Gastrocnemius medialis (tissue), 4 donors: ENCODE data around the gene LYPD6B. TPM values are rescaled to one million over a fixed set of nuclear protein-coding genes. Genes with fewer than 3 reads are reported as not detected.

Experiments
- ATAC-seq, 2 donors: fragments of 150-250 bp; one replicate each; pipeline ENCODE4 v1.9.1; 2016
- DNase-seq, 2 donors: peaks; one replicate each; pipeline ENCODE4 v3.0.0-alpha.2; 2019
- H3K27ac ChIP-seq, 4 donors: fragments of 200-600 bp; sonication (generic); 1 replicate in 1 of 4; 2 replicates in 3 of 4; pipeline ENCODE4 v1.5.1; 2016 to 2018; ENCODE audit warnings: mild to moderate bottlenecking in 2 of 4, moderate library complexity in 1 of 4
- H3K27me3 ChIP-seq, 3 donors: fragments of 200-600 bp; sonication (generic) in 2 of 3; 1 replicate in 1 of 3; 2 replicates in 2 of 3; pipeline versions ENCODE4 v1.5.1 to v1.6.0; 2016 to 2019; ENCODE audit warnings: mild to moderate bottlenecking in 1 of 3, moderate library complexity in 1 of 3
- H3K36me3 ChIP-seq, 2 donors: fragments of 200-600 bp; sonication (generic) in 1 of 2; one replicate each; pipeline ENCODE4 v1.5.1; 2017 to 2018
- H3K4me1 ChIP-seq, 2 donors: fragments of 200-600 bp; sonication (generic) in 1 of 2; one replicate each; pipeline ENCODE4 v1.5.1; 2016 to 2017; ENCODE audit warnings: mild to moderate bottlenecking in 2 of 2
- H3K4me3 ChIP-seq, 4 donors: fragments of 200-600 bp; sonication (generic) in 3 of 4; 1 replicate in 1 of 4; 2 replicates in 3 of 4; pipeline ENCODE4 v1.5.1; 2016 to 2019; ENCODE audit warnings: mild to moderate bottlenecking in 2 of 4
- H3K9me3 ChIP-seq, 3 donors: fragments of 200-600 bp; sonication (generic) in 2 of 3; 1 replicate in 1 of 3; 2 replicates in 2 of 3; pipeline ENCODE4 v1.5.1; 2016 to 2019
- CTCF ChIP-seq, 5 experiments: fragments of 450-650 bp in 3 of 5; fragments of 200-600 bp in 2 of 5; sonication (generic) in 2 of 5; IDR thresholded peaks in 4 of 5; conservative IDR thresholded peaks in 1 of 5; 1 replicate in 4 of 5; 2 replicates in 1 of 5; pipeline ENCODE4 v1.5.1; 2016 to 2019; ENCODE audit warnings: antibody characterized with exemption in 5 of 5, mild to moderate bottlenecking in 3 of 5, moderate library complexity in 3 of 5
- POLR2A ChIP-seq, 2 donors: fragments of 450-650 bp; IDR thresholded peaks; one replicate each; pipeline ENCODE4 v1.6.1; 2017; ENCODE audit warnings: antibody characterized with exemption in 2 of 2, mild to moderate bottlenecking in 2 of 2, moderate library complexity in 2 of 2
- in situ Hi-C, 4 donors: fragments of 200-750 bp; cut with MboI; loops; one replicate each; pipeline versions ENCODE4 v1.15.0 to v1.8.0; 2017; ENCODE audit warnings: low sequenced_read_pairs in 4 of 4
- intact Hi-C: fragments of 100-400 bp; cut with DNase I; formaldehyde crosslinking; loops from one replicate; pipeline ENCODE4 v1.15.1; 2023; ENCODE audit warnings: low total_unique reads
- total RNA-seq, 4 donors: library from RNA; depleted of rRNA; stranded (reverse); fragments of >200 nt; gene quantifications; one replicate each; pipeline versions ENCODE4 v1.1.0 to v1.2.3, GENCODE V29; 2016

Gene LYPD6B
- total RNA-seq, 4 donors from 2014 or later, result not detected

DNA sequence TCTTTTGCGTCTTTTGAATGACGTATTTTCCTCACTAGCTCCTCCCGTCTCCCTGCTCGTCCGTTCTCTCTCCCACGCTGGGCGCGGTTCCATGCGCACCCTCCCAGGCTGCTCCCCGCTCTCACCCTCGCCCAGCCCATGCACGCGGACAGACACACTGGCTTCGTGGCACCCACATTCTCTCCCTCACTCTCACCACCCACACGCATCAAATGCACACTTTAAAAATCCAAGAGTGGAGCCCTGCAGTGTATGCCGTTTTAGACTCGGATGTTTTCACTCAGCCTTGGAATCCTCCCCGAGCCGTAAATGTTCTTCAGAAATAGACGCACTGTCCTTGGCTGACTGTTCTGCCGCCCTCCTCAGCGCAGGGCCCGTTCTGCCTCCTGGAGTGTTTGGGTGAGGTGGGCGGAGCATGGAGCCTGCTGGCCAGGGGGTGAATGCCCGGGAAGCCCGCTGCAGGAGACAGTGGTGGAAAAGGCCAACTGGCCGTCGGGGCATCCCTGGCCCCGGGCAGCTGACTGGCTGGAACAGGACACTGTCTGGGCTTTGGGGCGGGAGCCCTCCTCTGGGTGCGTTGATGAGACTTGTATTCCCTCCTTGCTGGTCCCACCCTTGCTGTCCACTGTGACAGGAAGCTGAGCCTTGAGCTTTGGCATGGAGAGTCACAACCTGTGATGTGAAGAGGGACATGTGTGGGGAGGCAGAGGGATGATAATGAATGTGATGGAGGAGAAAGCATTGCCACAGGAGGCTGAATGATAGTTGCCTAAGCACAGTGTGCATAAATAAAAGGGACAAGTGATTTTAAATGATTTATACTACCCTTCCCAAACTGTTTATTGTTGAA lies 35.4 kb upstream of the LYPD6B start:
- in situ Hi-C loops (no loop called here), intact Hi-C loops (no loop called here)
- Histone ChIP-seq H3K9me3 (no peaks in the 10 kb centered on the region), H3K4me3 (no peak overlapping the region), H3K4me1 (no peaks in the 10 kb centered on the region), H3K36me3 (no peaks in the 10 kb centered on the region), H3K27me3 (peaks cover 0 to 7% (median 4%) of the 10 kb centered on the region in 3 donors), H3K27ac (no peak overlapping the region)
- no peak for ATAC-seq
- no peak for DNase-seq
- TF ChIP-seq POLR2A (IDR thresholded peaks at IDR 0.05), result no peak
- no peak for TF ChIP-seq CTCF (IDR thresholded peaks at IDR 0.05 in 4 of 5, conservative IDR thresholded peaks at IDR 0.05 in 1 of 5)

GRCh38 chr2:149004836-149005235 lies 33.7 kb upstream of the LYPD6B start:
- no peaks in the 10 kb centered on the region for H3K36me3 ChIP-seq
- in situ Hi-C loops, result no loop called here
- H3K27ac ChIP-seq, result no peak overlapping the region
- intact Hi-C loops, result no loop called here
- H3K9me3 ChIP-seq, result no peaks in the 10 kb centered on the region
- peaks cover 0 to 4% (median 3%) of the 10 kb centered on the region in 3 donors for H3K27me3 ChIP-seq
- no peak for TF ChIP-seq CTCF (IDR thresholded peaks at IDR 0.05 in 4 of 5, conservative IDR thresholded peaks at IDR 0.05 in 1 of 5)
- no peak for TF ChIP-seq POLR2A (IDR thresholded peaks at IDR 0.05)
- ATAC-seq (no peak), DNase-seq (no peak)
- H3K4me1 ChIP-seq, result no peaks in the 10 kb centered on the region
- no peak overlapping the region for H3K4me3 ChIP-seq

GRCh38 chr2:149005471-149006077 lies 32.9 kb upstream of the LYPD6B start:
- no peaks in the 10 kb centered on the region for H3K9me3 ChIP-seq
- in situ Hi-C loops, result no loop called here
- H3K4me1 ChIP-seq, result no peaks in the 10 kb centered on the region
- H3K36me3 ChIP-seq, result no peaks in the 10 kb centered on the region
- TF ChIP-seq CTCF (IDR thresholded peaks at IDR 0.05 in 4 of 5, conservative IDR thresholded peaks at IDR 0.05 in 1 of 5) (no peak), POLR2A (IDR thresholded peaks at IDR 0.05) (no peak)
- intact Hi-C loops, result no loop called here
- DNase-seq, result no peak
- peaks cover 0 to 3% (median 0%) of the 10 kb centered on the region in 3 donors for H3K27me3 ChIP-seq
- no peak overlapping the region for H3K4me3 ChIP-seq
- H3K27ac ChIP-seq, result no peak overlapping the region
- no peak for ATAC-seq

- H3K9me3 ChIP-seq, result no peaks in the 10 kb centered on the region
- peaks cover 0 to 3% (median 0%) of the 10 kb centered on the region in 3 donors for H3K27me3 ChIP-seq
- H3K4me3 ChIP-seq, result no peak overlapping the region
- no peak for ATAC-seq
- H3K36me3 ChIP-seq, result no peaks in the 10 kb centered on the region
- H3K4me1 ChIP-seq, result no peaks in the 10 kb centered on the region
- in situ Hi-C loops, result no loop called here
- no peak overlapping the region for H3K27ac ChIP-seq
- no peak for TF ChIP-seq CTCF (IDR thresholded peaks at IDR 0.05 in 4 of 5, conservative IDR thresholded peaks at IDR 0.05 in 1 of 5)
- no peak for TF ChIP-seq POLR2A (IDR thresholded peaks at IDR 0.05)
- DNase-seq, result no peak
- intact Hi-C loops, result no loop called here
Measured at GRCh38 chr2:149006883-149007543, 31.5 kb upstream of the LYPD6B start.
